NCI-H1105 (cell line): ENCODE data around the gene TAS1R3.
A peak's percentile ranks its signal among the peaks of the same experiment; 100 is the strongest.

Experiments
- DNase-seq: peaks from one replicate; lab custom pipeline; 2025; lab: John Stamatoyannopoulos, UW

The TAS1R3 gene

GRCh38 chr1:1340791-1341548 lies 9.9 kb downstream of the TAS1R3 start:
- no peak for DNase-seq

- no peak for DNase-seq
These were observed 10.5 kb downstream of the TAS1R3 start for GRCh38 chr1:1341549-1342021.

GRCh38 chr1:1342061-1342562 lies 11.0 kb downstream of the TAS1R3 start:
- no peak for DNase-seq

- DNase-seq = no peak
These were observed 11.6 kb downstream of the TAS1R3 start for GRCh38 chr1:1342584-1343115.

- DNase-seq = no peak
These were observed 12.8 kb downstream of the TAS1R3 start for GRCh38 chr1:1343811-1344421.

GRCh38 chr1:1344655-1345361 lies 13.7 kb downstream of the TAS1R3 start:
- no peak for DNase-seq

GRCh38 chr1:1345384-1345783 lies 14.3 kb downstream of the TAS1R3 start:
- DNase-seq = no peak

GRCh38 chr1:1345860-1346500 lies 14.9 kb downstream of the TAS1R3 start:
- DNase-seq = no peak

- DNase-seq = no peak
These were observed 15.4 kb downstream of the TAS1R3 start for GRCh38 chr1:1346501-1346890.

GRCh38 chr1:1347026-1347595 lies 16.0 kb downstream of the TAS1R3 start:
- no peak for DNase-seq

GRCh38 chr1:1347663-1348419 lies 16.8 kb downstream of the TAS1R3 start:
- no peak for DNase-seq

GRCh38 chr1:1348420-1349255 lies 17.6 kb downstream of the TAS1R3 start:
- no peak for DNase-seq

- DNase-seq = peak; percentile 52
These were observed 18.4 kb downstream of the TAS1R3 start, which contains the start of gene DVL1 for GRCh38 chr1:1349256-1350012. Gene DVL1 (minus strand): TSS chr1:1349418. CDS start chr1:1349065, 353 bp downstream.

- DNase-seq = no peak
These were observed 20.7 kb downstream of the TAS1R3 start for GRCh38 chr1:1351511-1352427.

- no peak for DNase-seq
These were observed 21.8 kb downstream of the TAS1R3 start for GRCh38 chr1:1352786-1353388.

GRCh38 chr1:1353389-1354151 lies 22.5 kb downstream of the TAS1R3 start:
- DNase-seq = no peak
